Measurements from ENCODE around the gene LAMA4. TPM values are rescaled to one million over a fixed set of nuclear protein-coding genes. Genes with fewer than 3 reads are reported as not detected.

LAMA4 gene
- total and polyA plus RNA-seq, 2 of the 13 experiments (the other 11 are each of a cell fraction or from before 2014, with no cell fraction given): not detected

DNA sequence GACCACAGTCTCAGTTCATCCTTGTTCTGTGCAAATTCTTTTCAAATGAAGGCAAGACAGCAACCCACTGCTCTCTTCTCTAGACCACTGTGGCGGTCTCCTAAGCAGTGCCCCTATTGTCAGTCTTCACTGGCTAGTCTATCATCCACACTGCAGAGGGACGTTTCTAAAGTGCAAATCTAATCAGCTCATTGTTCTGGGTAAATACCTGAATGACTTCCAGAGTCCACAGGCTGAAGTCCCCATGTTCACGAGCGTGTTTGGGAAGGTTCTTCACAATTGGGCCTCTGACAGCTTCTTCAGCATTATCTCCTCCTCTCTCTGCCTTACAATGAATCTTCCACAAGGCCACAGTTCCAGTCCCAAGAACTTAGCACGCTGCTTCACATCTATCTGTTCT is 73.2 kb downstream of the LAMA4 start (continued):
- TF ChIP-seq CBX2 (IDR thresholded peaks at IDR 0.05; ENCODE audit: low read depth, low read length): no peak
- TF ChIP-seq CBX2 (CRISPR knock-in tag; IDR thresholded peaks at IDR 0.05; ENCODE audit: low read depth): no peak
- TF ChIP-seq, protein P1, sequence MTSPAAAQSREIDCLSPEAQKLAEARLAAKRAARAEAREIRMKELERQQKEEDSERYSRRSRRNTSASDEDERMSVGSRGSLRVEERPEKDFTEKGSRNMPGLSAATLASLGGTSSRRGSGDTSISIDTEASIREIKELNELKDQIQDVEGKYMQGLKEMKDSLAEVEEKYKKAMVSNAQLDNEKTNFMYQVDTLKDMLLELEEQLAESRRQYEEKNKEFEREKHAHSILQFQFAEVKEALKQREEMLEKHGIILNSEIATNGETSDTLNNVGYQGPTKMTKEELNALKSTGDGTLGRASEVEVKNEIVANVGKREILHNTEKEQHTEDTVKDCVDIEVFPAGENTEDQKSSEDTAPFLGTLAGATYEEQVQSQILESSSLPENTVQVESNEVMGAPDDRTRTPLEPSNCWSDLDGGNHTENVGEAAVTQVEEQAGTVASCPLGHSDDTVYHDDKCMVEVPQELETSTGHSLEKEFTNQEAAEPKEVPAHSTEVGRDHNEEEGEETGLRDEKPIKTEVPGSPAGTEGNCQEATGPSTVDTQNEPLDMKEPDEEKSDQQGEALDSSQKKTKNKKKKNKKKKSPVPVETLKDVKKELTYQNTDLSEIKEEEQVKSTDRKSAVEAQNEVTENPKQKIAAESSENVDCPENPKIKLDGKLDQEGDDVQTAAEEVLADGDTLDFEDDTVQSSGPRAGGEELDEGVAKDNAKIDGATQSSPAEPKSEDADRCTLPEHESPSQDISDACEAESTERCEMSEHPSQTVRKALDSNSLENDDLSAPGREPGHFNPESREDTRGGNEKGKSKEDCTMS (CRISPR knock-in tag; conservative IDR thresholded peaks at IDR 0.05): no peak
- no peak for TF ChIP-seq FOXK2 (IDR thresholded peaks at IDR 0.05)
- TF ChIP-seq NFE2L2 (IDR thresholded peaks at IDR 0.05; ENCODE audit: low read length): no peak
- TF ChIP-seq ZFYVE20 (CRISPR knock-in tag; IDR thresholded peaks at IDR 0.05; ENCODE audit: borderline replicate concordance, low read depth): no peak

DNA sequence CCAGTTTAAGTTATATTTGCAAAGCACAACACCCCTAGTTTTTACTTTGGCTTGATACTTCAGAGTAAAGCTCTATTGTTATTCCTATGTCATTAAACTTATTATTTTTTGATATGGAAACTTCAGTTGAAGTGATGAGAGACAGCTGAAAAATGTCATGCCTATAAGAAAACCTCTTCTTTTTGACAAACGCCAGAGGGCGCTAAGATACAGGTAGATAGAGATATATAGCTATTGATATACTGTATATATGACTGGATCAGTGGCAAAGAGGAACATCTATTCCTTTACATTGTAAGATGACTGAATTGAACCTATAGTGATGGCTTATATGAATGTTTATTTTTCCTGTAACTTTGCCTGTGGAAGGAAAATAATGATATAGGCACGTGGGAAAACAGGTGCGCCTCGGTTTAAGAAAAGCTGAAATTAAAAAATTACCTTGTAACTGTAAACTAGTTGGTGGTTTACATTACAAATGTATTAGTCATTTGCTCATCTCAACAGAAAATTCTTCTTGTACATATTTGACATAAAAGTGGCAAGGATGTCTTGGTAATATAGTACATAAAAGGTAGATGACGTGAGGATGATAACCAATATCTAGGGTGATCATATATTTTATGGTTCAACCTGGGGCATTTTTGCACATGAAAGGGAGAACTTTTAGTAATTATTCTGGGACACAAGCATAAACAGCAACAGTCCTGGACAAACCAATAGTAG is 74.1 kb downstream of the LAMA4 start:
- H3K4me2 ChIP-seq (ENCODE audit: low read depth, low read length): no peak overlapping the region
- no peaks in the 10 kb centered on the region for H3K9me3 ChIP-seq (ENCODE audit: low read length)
- H3K79me2 ChIP-seq (ENCODE audit: insufficient read depth, low read length): no peaks in the 10 kb centered on the region
- no peak overlapping the region for H3K4me3 ChIP-seq (replicated peaks in 1 of 3; ENCODE audit: insufficient read depth in 1 of 3, low read depth in 2 of 3, low read length in 3 of 3)
- ChIA-PET CTCF (ENCODE audit: low intra/inter-chr PET ratio, low total read pairs) (interaction anchor here (0.6 to 2.8 kb wide), 4 partner anchors 131 to 1729 kb away, joined by 3 to 70 read pairs (median 4); no protein-coding TSS in a partner anchor), POLR2A (no interaction called here)
- no peaks in the 10 kb centered on the region for H3K4me1 ChIP-seq (ENCODE audit: insufficient read depth, low read length)
- no TSS peak for BruUV-seq (replicated peaks)
- no peak overlapping the region for H2AFZ ChIP-seq (ENCODE audit: low read length)
- DNase-seq (ENCODE audit: low spot score) (peak; percentile 90), ATAC-seq (peak; percentile 91), FAIRE-seq (peak; percentile 40)
- intact Hi-C loops (cut with micrococcal nuclease; ENCODE audit: unreplicated experiment) (loop anchor here (1.0 kb wide), 2 partner anchors 132 to 192 kb away; no protein-coding TSS in a partner anchor), in situ Hi-C loops (cut with HindIII; ENCODE audit: extremely low pct_ligation_motif_present, low pct_unique_long_range_greater_than_20kb) (no loop called here)
- H3K27ac ChIP-seq (ENCODE audit: extremely low read length, insufficient read depth, low read length): no peak overlapping the region
- H3K9ac ChIP-seq (ENCODE audit: insufficient read depth, low read depth, low read length): no peak overlapping the region
- no peaks in the 10 kb centered on the region for H3K36me3 ChIP-seq (replicated peaks in 1 of 2; ENCODE audit: control insufficient read depth in 1 of 2, insufficient read depth in 2 of 2, low read length in 2 of 2)
- H4K20me1 ChIP-seq (ENCODE audit: insufficient read depth, low read length): no peaks in the 10 kb centered on the region
- WGBS (ENCODE audit: low lambda C conversion rate): 60% methylated on average over 6 of the region's 6 CpGs
- H3K27me3 ChIP-seq (ENCODE audit: control insufficient read depth in 1 of 2, insufficient read depth in 2 of 2, low read length in 2 of 2): peaks cover 0 to 5% of the 10 kb centered on the region in 2 experiments; a peak in 2 of 5 replicates
- TF ChIP-seq U2AF1 (optimal IDR thresholded peaks at IDR 0.05; ENCODE audit: low read depth, low read length) (no peak), RAD21 (CRISPR knock-in tag; IDR thresholded peaks at IDR 0.05) (peak; percentile 71), STAG1 (CRISPR knock-in tag; IDR thresholded peaks at IDR 0.05) (peak; percentile 84), HOXA3 (CRISPR knock-in tag; IDR thresholded peaks at IDR 0.05) (no peak), SMC3 (IDR thresholded peaks at IDR 0.05; ENCODE audit: low read length) (peak; percentile 85)
- TF ChIP-seq, protein P2, sequence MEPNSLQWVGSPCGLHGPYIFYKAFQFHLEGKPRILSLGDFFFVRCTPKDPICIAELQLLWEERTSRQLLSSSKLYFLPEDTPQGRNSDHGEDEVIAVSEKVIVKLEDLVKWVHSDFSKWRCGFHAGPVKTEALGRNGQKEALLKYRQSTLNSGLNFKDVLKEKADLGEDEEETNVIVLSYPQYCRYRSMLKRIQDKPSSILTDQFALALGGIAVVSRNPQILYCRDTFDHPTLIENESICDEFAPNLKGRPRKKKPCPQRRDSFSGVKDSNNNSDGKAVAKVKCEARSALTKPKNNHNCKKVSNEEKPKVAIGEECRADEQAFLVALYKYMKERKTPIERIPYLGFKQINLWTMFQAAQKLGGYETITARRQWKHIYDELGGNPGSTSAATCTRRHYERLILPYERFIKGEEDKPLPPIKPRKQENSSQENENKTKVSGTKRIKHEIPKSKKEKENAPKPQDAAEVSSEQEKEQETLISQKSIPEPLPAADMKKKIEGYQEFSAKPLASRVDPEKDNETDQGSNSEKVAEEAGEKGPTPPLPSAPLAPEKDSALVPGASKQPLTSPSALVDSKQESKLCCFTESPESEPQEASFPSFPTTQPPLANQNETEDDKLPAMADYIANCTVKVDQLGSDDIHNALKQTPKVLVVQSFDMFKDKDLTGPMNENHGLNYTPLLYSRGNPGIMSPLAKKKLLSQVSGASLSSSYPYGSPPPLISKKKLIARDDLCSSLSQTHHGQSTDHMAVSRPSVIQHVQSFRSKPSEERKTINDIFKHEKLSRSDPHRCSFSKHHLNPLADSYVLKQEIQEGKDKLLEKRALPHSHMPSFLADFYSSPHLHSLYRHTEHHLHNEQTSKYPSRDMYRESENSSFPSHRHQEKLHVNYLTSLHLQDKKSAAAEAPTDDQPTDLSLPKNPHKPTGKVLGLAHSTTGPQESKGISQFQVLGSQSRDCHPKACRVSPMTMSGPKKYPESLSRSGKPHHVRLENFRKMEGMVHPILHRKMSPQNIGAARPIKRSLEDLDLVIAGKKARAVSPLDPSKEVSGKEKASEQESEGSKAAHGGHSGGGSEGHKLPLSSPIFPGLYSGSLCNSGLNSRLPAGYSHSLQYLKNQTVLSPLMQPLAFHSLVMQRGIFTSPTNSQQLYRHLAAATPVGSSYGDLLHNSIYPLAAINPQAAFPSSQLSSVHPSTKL (CRISPR knock-in tag; IDR thresholded peaks at IDR 0.05): 0 out of 2 replicates have a peak, but pooled peaks have one; percentile 15
- TF ChIP-seq, protein P3, sequence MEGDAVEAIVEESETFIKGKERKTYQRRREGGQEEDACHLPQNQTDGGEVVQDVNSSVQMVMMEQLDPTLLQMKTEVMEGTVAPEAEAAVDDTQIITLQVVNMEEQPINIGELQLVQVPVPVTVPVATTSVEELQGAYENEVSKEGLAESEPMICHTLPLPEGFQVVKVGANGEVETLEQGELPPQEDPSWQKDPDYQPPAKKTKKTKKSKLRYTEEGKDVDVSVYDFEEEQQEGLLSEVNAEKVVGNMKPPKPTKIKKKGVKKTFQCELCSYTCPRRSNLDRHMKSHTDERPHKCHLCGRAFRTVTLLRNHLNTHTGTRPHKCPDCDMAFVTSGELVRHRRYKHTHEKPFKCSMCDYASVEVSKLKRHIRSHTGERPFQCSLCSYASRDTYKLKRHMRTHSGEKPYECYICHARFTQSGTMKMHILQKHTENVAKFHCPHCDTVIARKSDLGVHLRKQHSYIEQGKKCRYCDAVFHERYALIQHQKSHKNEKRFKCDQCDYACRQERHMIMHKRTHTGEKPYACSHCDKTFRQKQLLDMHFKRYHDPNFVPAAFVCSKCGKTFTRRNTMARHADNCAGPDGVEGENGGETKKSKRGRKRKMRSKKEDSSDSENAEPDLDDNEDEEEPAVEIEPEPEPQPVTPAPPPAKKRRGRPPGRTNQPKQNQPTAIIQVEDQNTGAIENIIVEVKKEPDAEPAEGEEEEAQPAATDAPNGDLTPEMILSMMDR (CRISPR knock-in tag; IDR thresholded peaks at IDR 0.05): peak; percentile 79
